GM18526 (cell line): ENCODE results near the gene LYPD5.

Experiments
- POLR2A ChIP-seq: IDR thresholded peaks from 3 replicates; pipeline ENCODE4 v1.6.1; 2011; ENCODE audit not compliant: insufficient read length; ENCODE audit errors: extremely low read depth

The LYPD5 gene

GRCh38 chr19:43809762-43810696, 7.8 kb upstream of the LYPD5 start:
- no peak for TF ChIP-seq POLR2A

DNA sequence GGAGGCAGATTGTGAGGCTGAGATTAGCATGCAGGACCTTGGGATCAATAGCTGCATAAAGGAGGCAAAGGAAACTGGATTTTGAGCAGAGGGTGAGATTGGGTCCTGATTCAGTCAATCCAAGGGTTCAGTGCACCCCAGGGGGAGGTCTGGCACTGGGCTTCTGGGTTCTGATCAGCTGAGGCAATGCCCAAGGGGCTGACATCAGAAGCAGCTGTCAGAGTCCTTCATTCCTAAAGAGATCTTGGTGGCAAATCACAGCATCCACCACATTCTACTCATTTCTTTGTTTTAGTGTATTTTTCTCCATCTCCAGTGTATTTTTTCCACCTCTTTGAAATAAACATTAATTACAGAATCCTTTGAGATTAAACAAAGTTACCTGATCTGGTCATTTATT, 5.4 kb upstream of the LYPD5 start:
- no peak for TF ChIP-seq POLR2A

DNA sequence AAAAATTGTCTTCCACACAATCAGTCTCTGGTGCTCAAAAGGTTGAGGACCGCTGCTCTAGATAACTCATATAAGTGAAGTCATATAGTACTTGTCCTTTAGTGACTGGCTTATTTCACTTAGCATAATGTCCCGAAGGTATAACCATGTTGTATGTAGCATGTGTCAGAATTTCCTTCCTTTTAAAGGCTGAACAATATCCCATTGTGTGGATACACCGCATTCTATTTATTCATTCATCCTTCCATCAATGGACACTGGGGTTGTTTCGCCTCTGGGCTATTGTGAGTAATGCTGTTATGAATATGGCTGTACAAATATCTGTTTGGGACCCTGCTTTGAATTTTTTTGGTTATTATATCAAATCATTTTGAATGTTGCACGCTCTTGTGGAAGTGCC, 4.6 kb upstream of the LYPD5 start:
- no peak for TF ChIP-seq POLR2A

- TF ChIP-seq POLR2A = no peak
Measured at GRCh38 chr19:43804432-43804831, 2.2 kb upstream of the LYPD5 start.

- TF ChIP-seq POLR2A = no peak
Measured at GRCh38 chr19:43799502-43800142, 2.6 kb downstream of the LYPD5 start.

GRCh38 chr19:43798546-43799409, 3.5 kb downstream of the LYPD5 start:
- no peak for TF ChIP-seq POLR2A

DNA sequence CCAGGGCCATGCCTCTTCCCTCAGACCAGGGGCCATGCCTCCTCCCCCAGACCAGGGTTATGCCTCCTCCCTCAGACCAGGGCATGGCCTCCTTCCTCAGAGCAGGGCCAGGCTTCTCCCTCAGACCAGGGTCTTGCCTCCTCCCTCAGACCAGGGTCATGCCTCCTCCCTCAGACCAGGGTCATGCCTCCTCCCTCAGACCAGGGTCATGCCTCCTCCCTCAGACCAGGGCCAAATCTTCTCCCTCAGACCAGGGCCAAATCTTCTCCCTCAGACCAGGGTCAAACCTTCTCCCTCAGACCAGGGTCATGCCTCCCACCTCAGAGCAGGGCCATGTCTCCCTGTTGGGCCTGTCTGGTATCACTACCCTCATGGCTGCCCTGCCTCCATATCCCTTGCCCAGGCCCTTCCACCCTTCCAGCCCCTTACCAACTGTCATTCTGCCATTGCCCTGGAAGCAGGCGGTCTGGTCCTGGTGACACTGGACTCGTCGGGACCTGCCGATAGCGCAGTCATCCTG, 4.2 kb downstream of the LYPD5 start:
- no peak for TF ChIP-seq POLR2A

- TF ChIP-seq POLR2A = no peak
Measured at GRCh38 chr19:43797556-43797955, 4.7 kb downstream of the LYPD5 start.

DNA sequence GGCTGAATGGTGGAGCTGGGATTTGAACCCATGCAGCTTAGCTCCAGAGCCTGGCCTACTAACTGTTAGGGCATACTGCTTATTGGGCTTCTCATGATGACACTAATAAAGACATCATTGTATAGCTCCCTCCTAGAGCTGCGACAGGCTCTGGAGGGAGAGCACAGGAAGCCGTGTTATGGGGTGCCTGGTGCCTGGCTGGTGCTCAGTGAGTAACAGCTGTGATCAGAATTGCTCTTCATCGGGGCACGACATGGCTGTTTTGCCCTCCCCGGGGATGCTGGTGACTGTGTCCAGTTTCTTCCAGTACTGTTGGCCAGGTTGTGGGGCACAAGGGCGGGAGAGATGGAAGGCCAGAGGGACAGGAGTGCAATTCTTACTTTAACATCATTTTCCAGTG, 5.1 kb downstream of the LYPD5 start:
- no peak for TF ChIP-seq POLR2A

- TF ChIP-seq POLR2A = no peak
Measured at GRCh38 chr19:43790587-43790986, 11.7 kb downstream of the LYPD5 start.

GRCh38 chr19:43789029-43789428, 13.2 kb downstream of the LYPD5 start:
- no peak for TF ChIP-seq POLR2A

DNA sequence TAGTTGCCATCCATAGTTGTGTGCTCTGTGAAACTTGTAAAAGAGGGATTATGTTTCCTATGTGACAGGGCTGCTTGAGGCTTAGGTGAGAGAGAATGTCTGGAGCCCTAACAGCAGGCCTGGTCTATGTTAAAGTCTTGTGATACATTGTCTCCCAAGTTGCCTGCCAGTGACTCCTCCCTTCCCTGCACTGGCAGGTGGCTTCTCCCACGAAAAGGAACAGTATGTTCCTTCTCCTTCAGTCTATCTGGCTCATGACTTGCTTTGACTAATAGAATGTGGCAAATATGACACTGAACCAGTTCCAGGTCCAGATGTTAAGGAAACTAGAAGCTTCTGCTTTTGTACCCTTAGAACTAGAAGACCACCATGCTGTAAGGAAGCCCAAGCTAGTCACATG, 15.6 kb downstream of the LYPD5 start:
- no peak for TF ChIP-seq POLR2A

- TF ChIP-seq POLR2A = no peak
Measured at GRCh38 chr19:43784981-43785808, 17.1 kb downstream of the LYPD5 start.

- TF ChIP-seq POLR2A = no peak
Measured at GRCh38 chr19:43784241-43784980, 17.8 kb downstream of the LYPD5 start.

- no peak for TF ChIP-seq POLR2A
Measured at GRCh38 chr19:43783636-43784035, 18.6 kb downstream of the LYPD5 start.
